Measurements from ENCODE around the gene RAB37. TPM values are rescaled to one million over a fixed set of nuclear protein-coding genes. Genes with fewer than 3 reads are reported as not detected.

RAB37 gene
- total and polyA plus RNA-seq, 4 experiments from 2014 or later = 23.2 to 52.3 (median 36.8) TPM

DNA sequence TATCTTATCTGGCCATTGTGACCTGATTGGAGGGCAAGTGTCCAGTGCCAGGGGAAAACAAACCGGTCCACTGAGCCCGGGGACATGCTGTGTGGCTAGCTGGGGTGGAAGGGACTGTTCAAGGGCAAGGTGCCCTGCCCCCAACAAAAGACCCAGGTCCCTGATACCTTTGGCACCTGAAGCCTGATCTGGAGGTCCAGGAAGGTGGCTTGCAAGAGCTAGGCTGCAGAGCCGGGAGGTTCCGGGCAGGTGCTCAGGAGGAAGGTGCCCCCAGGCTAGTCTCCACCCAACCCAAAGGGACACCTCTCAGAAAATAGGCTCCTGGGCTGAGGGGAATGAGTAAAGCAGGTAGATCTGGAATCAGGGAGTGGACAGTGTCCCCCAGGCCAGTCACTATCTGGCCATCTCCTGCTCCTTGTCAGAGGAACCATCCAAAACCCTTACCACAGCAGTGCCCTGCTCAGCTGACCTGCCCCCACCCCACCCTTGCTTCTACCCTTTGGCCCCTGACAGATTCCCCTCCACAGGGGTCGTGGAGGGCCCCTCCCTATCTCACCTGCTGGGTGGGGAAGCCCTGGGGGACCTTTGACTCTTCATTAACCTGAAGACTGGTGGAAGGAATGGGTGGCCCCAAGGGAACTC is 32.9 kb downstream of the RAB37 start:
- Histone ChIP-seq H3K4me3 (ENCODE audit: low read length in 2 of 2) (no peak overlapping the region), H3K36me3 (ENCODE audit: insufficient read depth, low read length) (peaks cover 79% of the 10 kb centered on the region), H3K27ac (ENCODE audit: low read depth, low read length) (peak overlapping the region; percentile 46), H3K9me3 (ENCODE audit: control insufficient read depth in 1 of 2, low read length in 2 of 2) (no peaks in the 10 kb centered on the region), H3K27me3 (ENCODE audit: insufficient read depth, low read length) (no peaks in the 10 kb centered on the region), H3K4me1 (ENCODE audit: insufficient read depth, low read length) (peaks cover 23% of the 10 kb centered on the region)
- Mint-ChIP-seq H3K9me3 (peaks cover 0 to 2% (median 0%) of the 10 kb centered on the region in 8 donors), H3K4me1 (peaks cover 19 to 62% (median 34%) of the 10 kb centered on the region in 4 donors), H3K4me3 (peak overlapping the region in 3 of 8 donors; percentile 20 to 46 (median 22)), H3K36me3 (peaks cover 31 to 67% of the 10 kb centered on the region in 2 donors), H3K27me3 (no peaks in the 10 kb centered on the region), H3K27ac (peak overlapping the region; percentile 64 to 92 (median 89))
- POLR2A ChIA-PET (ENCODE audit: partially characterized antibody) = interaction anchor here (1.3 to 17.0 kb wide), 6 partner anchors 10 to 113 kb away, joined by 7 to 489 read pairs (median 26); partner anchors contain the start of genes FDXR, NHERF1 and RAB37
- DNase-seq = peak in 1 of 5 donors; percentile 25
- intact Hi-C loops (cut with micrococcal nuclease) = loop anchor here (1.0 kb wide), 3 partner anchors 22 to 113 kb away; partner anchors contain the start of gene NHERF1
- CTCF ChIA-PET (ENCODE audit: partially characterized antibody) = interaction anchor here (0.8 to 13.9 kb wide), 13 partner anchors 9 to 112 kb away, joined by 3 to 181 read pairs (median 8); partner anchors contain the start of genes FDXR and RAB37

DNA sequence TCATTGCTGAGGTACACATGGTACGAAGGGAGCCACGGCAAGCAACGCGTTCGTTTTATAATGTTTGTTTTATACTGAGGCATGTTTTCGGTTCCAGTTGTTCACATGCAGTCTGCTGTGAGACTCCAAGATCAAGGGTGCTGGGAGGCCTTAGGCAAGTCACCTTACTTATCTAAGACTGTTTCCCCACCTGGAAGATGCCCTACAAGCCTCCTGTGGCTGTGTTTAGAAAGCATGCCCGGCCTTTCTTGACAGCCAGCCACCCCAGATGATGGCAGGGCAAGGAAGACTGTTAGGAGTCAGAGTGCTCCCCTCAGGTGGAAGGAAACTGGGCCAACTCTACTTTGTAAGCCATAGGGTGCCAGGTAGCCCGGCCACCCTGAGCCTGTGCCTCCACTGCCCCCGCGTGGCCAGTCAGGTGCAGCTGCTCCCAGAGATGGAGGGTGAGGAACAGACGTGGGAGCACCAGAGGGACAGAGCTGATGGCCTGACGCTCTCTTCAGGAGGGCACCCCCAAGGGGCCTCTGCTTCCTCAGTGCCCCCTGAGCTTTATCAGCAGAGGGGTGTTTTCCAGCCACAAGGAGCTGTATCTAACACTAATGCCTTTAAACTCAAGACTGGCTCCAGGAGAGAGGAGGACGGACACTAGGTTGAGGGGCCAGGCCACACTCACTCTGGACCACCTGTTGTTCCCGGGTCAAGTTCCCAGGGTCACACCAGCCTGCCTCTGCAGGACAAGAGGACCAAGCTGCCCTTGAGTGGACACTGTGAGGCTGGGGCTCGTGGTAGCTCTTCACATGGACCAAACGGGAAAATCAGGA is 33.7 kb downstream of the RAB37 start:
- ChIA-PET CTCF (ENCODE audit: partially characterized antibody) (interaction anchor here (0.7 to 13.9 kb wide), 21 partner anchors 8 to 119 kb away, joined by 3 to 181 read pairs (median 5); partner anchors contain the start of genes FDXR and RAB37), POLR2A (ENCODE audit: partially characterized antibody) (interaction anchor here (1.5 to 17.0 kb wide), 6 partner anchors 10 to 114 kb away, joined by 6 to 489 read pairs (median 26); partner anchors contain the start of genes FDXR, NHERF1 and RAB37)
- H3K9me3 ChIP-seq (ENCODE audit: control insufficient read depth in 1 of 2, low read length in 2 of 2) = no peaks in the 10 kb centered on the region
- H3K4me1 ChIP-seq (ENCODE audit: insufficient read depth, low read length) = peaks cover 31% of the 10 kb centered on the region
- intact Hi-C loops (cut with micrococcal nuclease) = loop anchor here (1.0 kb wide), 3 partner anchors 22 to 113 kb away; partner anchors contain the start of gene NHERF1
- no peak overlapping the region for H3K4me3 ChIP-seq (ENCODE audit: low read length in 2 of 2)
- Mint-ChIP-seq H3K36me3 (peaks cover 29 to 66% of the 10 kb centered on the region in 2 donors), H3K4me3 (peak overlapping the region in 3 of 8 donors; percentile 20 to 46 (median 24)), H3K27ac (peak overlapping the region; percentile 64 to 92 (median 89)), H3K4me1 (peaks cover 21 to 67% (median 39%) of the 10 kb centered on the region in 4 donors), H3K9me3 (peaks cover 0 to 2% (median 0%) of the 10 kb centered on the region in 8 donors), H3K27me3 (no peaks in the 10 kb centered on the region)
- H3K27me3 ChIP-seq (ENCODE audit: insufficient read depth, low read length) = no peaks in the 10 kb centered on the region
- peak; percentile 79 for DNase-seq
- peak overlapping the region; percentile 46 for H3K27ac ChIP-seq (ENCODE audit: low read depth, low read length)
- H3K36me3 ChIP-seq (ENCODE audit: insufficient read depth, low read length) = peaks cover 78% of the 10 kb centered on the region

DNA sequence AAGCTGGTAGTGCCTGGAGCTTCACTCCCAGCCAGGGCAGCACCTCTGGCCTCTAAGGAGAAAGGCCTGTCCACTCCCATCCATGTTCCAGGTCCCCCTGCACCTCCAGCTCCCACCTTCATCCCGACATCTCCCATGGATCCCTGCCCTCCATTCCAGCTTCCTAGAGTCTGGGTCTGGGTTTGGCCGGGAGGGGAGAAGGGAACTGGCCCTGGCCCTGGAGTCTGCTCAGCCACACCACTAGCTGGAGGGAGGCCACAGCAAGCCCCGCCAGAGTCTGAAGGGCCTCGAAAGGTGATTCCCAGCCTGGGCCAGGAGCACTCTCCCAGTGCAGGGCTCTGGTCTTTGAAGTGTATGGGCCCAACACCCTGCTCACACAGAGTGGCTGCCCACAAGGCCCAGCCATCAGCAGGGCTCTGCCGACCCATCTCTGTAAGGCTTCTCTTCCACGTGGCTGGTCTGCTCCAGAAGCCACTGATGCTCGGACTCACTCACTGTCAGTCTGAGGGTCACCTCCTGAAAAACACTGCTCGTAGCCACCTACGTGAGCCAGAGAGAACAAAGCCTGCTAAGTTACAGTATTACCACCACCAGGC is 34.4 kb downstream of the RAB37 start:
- peaks cover 72% of the 10 kb centered on the region for H3K36me3 ChIP-seq (ENCODE audit: insufficient read depth, low read length)
- peaks cover 26 to 67% of the 10 kb centered on the region in 2 donors for H3K36me3 Mint-ChIP-seq
- H3K27ac Mint-ChIP-seq = peak overlapping the region in 5 of 7 donors; percentile 53 to 91 (median 60)
- ChIA-PET CTCF (ENCODE audit: partially characterized antibody) (interaction anchor here (0.7 to 13.9 kb wide), 19 partner anchors 8 to 120 kb away, joined by 3 to 181 read pairs (median 5); partner anchors contain the start of genes FDXR and RAB37), POLR2A (ENCODE audit: partially characterized antibody) (interaction anchor here (1.5 to 17.0 kb wide), 6 partner anchors 9 to 115 kb away, joined by 6 to 489 read pairs (median 26); partner anchors contain the start of genes FDXR, NHERF1 and RAB37)
- H3K4me1 ChIP-seq (ENCODE audit: insufficient read depth, low read length) = peaks cover 32% of the 10 kb centered on the region
- peak in 1 of 5 donors; percentile 32 for DNase-seq
- H3K4me3 ChIP-seq (ENCODE audit: low read length in 2 of 2) = no peak overlapping the region
- no peaks in the 10 kb centered on the region for H3K9me3 ChIP-seq (ENCODE audit: control insufficient read depth in 1 of 2, low read length in 2 of 2)
- intact Hi-C loops (cut with micrococcal nuclease) = no loop called here
- peaks cover 0 to 2% (median 0%) of the 10 kb centered on the region in 8 donors for H3K9me3 Mint-ChIP-seq
- no peak overlapping the region for H3K4me3 Mint-ChIP-seq
- peaks cover 26 to 69% (median 44%) of the 10 kb centered on the region in 4 donors for H3K4me1 Mint-ChIP-seq
- H3K27ac ChIP-seq (ENCODE audit: low read depth, low read length) = no peak overlapping the region
- no peaks in the 10 kb centered on the region for H3K27me3 Mint-ChIP-seq
- no peaks in the 10 kb centered on the region for H3K27me3 ChIP-seq (ENCODE audit: insufficient read depth, low read length)

GRCh38 chr17:74772053-74772452 is 35.0 kb downstream of the RAB37 start:
- peaks cover 68% of the 10 kb centered on the region for H3K36me3 ChIP-seq (ENCODE audit: insufficient read depth, low read length)
- no peaks in the 10 kb centered on the region for H3K27me3 ChIP-seq (ENCODE audit: insufficient read depth, low read length)
- peak in 1 of 5 donors; percentile 31 for DNase-seq
- Mint-ChIP-seq H3K27ac (peak overlapping the region in 4 of 7 donors; percentile 42 to 71 (median 64)), H3K4me1 (peaks cover 27 to 71% (median 48%) of the 10 kb centered on the region in 4 donors), H3K27me3 (no peaks in the 10 kb centered on the region), H3K9me3 (peaks cover 0 to 2% (median 0%) of the 10 kb centered on the region in 8 donors), H3K36me3 (peaks cover 22 to 64% of the 10 kb centered on the region in 2 donors), H3K4me3 (no peak overlapping the region)
- no peak overlapping the region for H3K4me3 ChIP-seq (ENCODE audit: low read length in 2 of 2)
- H3K27ac ChIP-seq (ENCODE audit: low read depth, low read length) = no peak overlapping the region
- no peaks in the 10 kb centered on the region for H3K9me3 ChIP-seq (ENCODE audit: control insufficient read depth in 1 of 2, low read length in 2 of 2)
- ChIA-PET POLR2A (ENCODE audit: partially characterized antibody) (interaction anchor here (1.5 to 17.0 kb wide), 4 partner anchors 18 to 115 kb away, joined by 6 to 489 read pairs (median 112); partner anchors contain the start of genes NHERF1 and RAB37), CTCF (ENCODE audit: partially characterized antibody) (interaction anchor here (1.5 to 13.9 kb wide), 8 partner anchors 7 to 121 kb away, joined by 4 to 181 read pairs (median 72); partner anchors contain the start of genes FDXR and RAB37)
- H3K4me1 ChIP-seq (ENCODE audit: insufficient read depth, low read length) = peaks cover 37% of the 10 kb centered on the region
- intact Hi-C loops (cut with micrococcal nuclease) = no loop called here

DNA sequence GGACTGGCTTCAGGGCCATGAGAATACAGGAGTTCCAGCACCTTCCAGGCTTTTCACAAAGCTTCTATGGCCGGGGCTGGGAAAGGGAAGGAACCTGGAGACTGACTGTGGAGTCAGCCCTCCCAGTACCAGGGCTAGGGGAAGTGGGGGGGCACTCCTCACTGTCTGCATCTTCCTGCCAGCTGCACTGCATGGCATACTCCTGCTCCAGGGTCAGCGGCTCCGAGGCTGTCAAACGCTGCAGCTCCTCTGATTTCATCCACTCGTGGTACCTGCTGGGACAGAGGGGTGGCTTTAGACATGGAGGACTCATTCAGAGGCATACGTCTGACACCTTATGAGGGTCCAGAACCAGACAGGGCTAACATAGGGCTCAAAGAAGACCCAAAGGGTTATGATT is 36.4 kb downstream of the RAB37 start:
- H3K4me3 ChIP-seq (ENCODE audit: low read length in 2 of 2) = no peak overlapping the region
- peaks cover 51% of the 10 kb centered on the region for H3K4me1 ChIP-seq (ENCODE audit: insufficient read depth, low read length)
- no peaks in the 10 kb centered on the region for H3K27me3 Mint-ChIP-seq
- peaks cover 54% of the 10 kb centered on the region for H3K36me3 ChIP-seq (ENCODE audit: insufficient read depth, low read length)
- CTCF ChIA-PET (ENCODE audit: partially characterized antibody) = interaction anchor here (0.8 to 13.9 kb wide), 9 partner anchors 13 to 116 kb away, joined by 3 to 181 read pairs (median 109); partner anchors contain the start of gene RAB37
- no peaks in the 10 kb centered on the region for H3K9me3 ChIP-seq (ENCODE audit: control insufficient read depth in 1 of 2, low read length in 2 of 2)
- H3K4me1 Mint-ChIP-seq = peaks cover 36 to 78% (median 57%) of the 10 kb centered on the region in 4 donors
- H3K9me3 Mint-ChIP-seq = peaks cover 0 to 2% (median 0%) of the 10 kb centered on the region in 8 donors
- H3K4me3 Mint-ChIP-seq = peak overlapping the region in 4 of 8 donors; percentile 36 to 67 (median 54)
- DNase-seq = no peak
- H3K27me3 ChIP-seq (ENCODE audit: insufficient read depth, low read length) = no peaks in the 10 kb centered on the region
- peak overlapping the region in 5 of 7 donors; percentile 50 to 75 (median 65) for H3K27ac Mint-ChIP-seq
- POLR2A ChIA-PET (ENCODE audit: partially characterized antibody) = interaction anchor here (0.9 to 17.0 kb wide), 5 partner anchors 10 to 117 kb away, joined by 3 to 489 read pairs (median 29); partner anchors contain the start of genes FDXR, NHERF1 and RAB37
- intact Hi-C loops (cut with micrococcal nuclease) = no loop called here
- peaks cover 20 to 59% of the 10 kb centered on the region in 2 donors for H3K36me3 Mint-ChIP-seq
- no peak overlapping the region for H3K27ac ChIP-seq (ENCODE audit: low read depth, low read length)

- peaks cover 34 to 78% (median 55%) of the 10 kb centered on the region in 4 donors for H3K4me1 Mint-ChIP-seq
- ChIA-PET POLR2A (ENCODE audit: partially characterized antibody) (interaction anchor here (0.9 to 17.0 kb wide), 4 partner anchors 10 to 99 kb away, joined by 3 to 489 read pairs (median 100); partner anchors contain the start of genes FDXR, NHERF1 and RAB37), CTCF (ENCODE audit: partially characterized antibody) (interaction anchor here (0.8 to 13.9 kb wide), 8 partner anchors 14 to 116 kb away, joined by 3 to 181 read pairs (median 112); partner anchors contain the start of gene RAB37)
Measured at GRCh38 chr17:74773871-74774286, 36.8 kb downstream of the RAB37 start.

More at GRCh38 chr17:74773871-74774286, 36.8 kb downstream of the RAB37 start:
- Mint-ChIP-seq H3K4me3 (peak overlapping the region in 7 of 8 donors; percentile 52 to 67 (median 57)), H3K27ac (peak overlapping the region; percentile 47 to 90 (median 72)), H3K9me3 (peaks cover 0 to 2% (median 0%) of the 10 kb centered on the region in 8 donors), H3K36me3 (peaks cover 16 to 55% of the 10 kb centered on the region in 2 donors), H3K27me3 (no peaks in the 10 kb centered on the region)
- no peak overlapping the region for H3K4me3 ChIP-seq (ENCODE audit: low read length in 2 of 2)
- H3K36me3 ChIP-seq (ENCODE audit: insufficient read depth, low read length) = peaks cover 49% of the 10 kb centered on the region
- intact Hi-C loops (cut with micrococcal nuclease) = no loop called here
- no peaks in the 10 kb centered on the region for H3K27me3 ChIP-seq (ENCODE audit: insufficient read depth, low read length)
- no peak for DNase-seq
- no peaks in the 10 kb centered on the region for H3K9me3 ChIP-seq (ENCODE audit: control insufficient read depth in 1 of 2, low read length in 2 of 2)
- H3K27ac ChIP-seq (ENCODE audit: low read depth, low read length) = no peak overlapping the region
- peaks cover 55% of the 10 kb centered on the region for H3K4me1 ChIP-seq (ENCODE audit: insufficient read depth, low read length)

Data from CD4-positive, alpha-beta memory T cell (primary cell).